Measurements from ENCODE around the gene PRKAG2.
"Not testable (repeated sequence)": the region's sequence is repeated elsewhere in the genome, so short reads cannot be mapped to it uniquely, and the experiment has no call there.

Gene PRKAG2

GRCh38 chr7:151599401-151600227, 277.3 kb downstream of the PRKAG2 start:
- DNase-seq = peak; percentile 37

- no peak for DNase-seq
These were observed 279.1 kb downstream of the PRKAG2 start for GRCh38 chr7:151597541-151598444.

GRCh38 chr7:151595702-151596350, 281.1 kb downstream of the PRKAG2 start:
- no peak for DNase-seq

GRCh38 chr7:151592868-151593486, 283.9 kb downstream of the PRKAG2 start:
- DNase-seq = peak; percentile 56

- no peak for DNase-seq
These were observed 284.6 kb downstream of the PRKAG2 start for GRCh38 chr7:151592330-151592729.

- no peak for DNase-seq
These were observed 285.0 kb downstream of the PRKAG2 start for GRCh38 chr7:151591866-151592265.

- DNase-seq = no peak
These were observed 285.8 kb downstream of the PRKAG2 start for GRCh38 chr7:151590850-151591771.

GRCh38 chr7:151590071-151590849, 286.7 kb downstream of the PRKAG2 start:
- no peak for DNase-seq

GRCh38 chr7:151588982-151589381, 287.9 kb downstream of the PRKAG2 start:
- DNase-seq = no peak

GRCh38 chr7:151586531-151587260, 290.2 kb downstream of the PRKAG2 start:
- no peak for DNase-seq

- DNase-seq = no peak
These were observed 291.0 kb downstream of the PRKAG2 start for GRCh38 chr7:151585744-151586393.

- DNase-seq = no peak
These were observed 295.2 kb downstream of the PRKAG2 start for GRCh38 chr7:151581741-151582140.

- no peak for DNase-seq
These were observed 297.3 kb downstream of the PRKAG2 start for GRCh38 chr7:151579644-151580043.

GRCh38 chr7:151575410-151575809, 301.5 kb downstream of the PRKAG2 start:
- DNase-seq = no peak

- not testable (repeated sequence) for DNase-seq
These were observed 303.9 kb downstream of the PRKAG2 start for GRCh38 chr7:151573046-151573445.

- no peak for DNase-seq
These were observed 304.8 kb downstream of the PRKAG2 start for GRCh38 chr7:151572136-151572535.

GRCh38 chr7:151571471-151571870, 305.4 kb downstream of the PRKAG2 start:
- DNase-seq = no peak

- no peak for DNase-seq
These were observed 306.5 kb downstream of the PRKAG2 start for GRCh38 chr7:151570366-151570915.

Measured in 8988T (cell line).